ENCODE data around the gene IMPG1.

IMPG1 gene

DNA sequence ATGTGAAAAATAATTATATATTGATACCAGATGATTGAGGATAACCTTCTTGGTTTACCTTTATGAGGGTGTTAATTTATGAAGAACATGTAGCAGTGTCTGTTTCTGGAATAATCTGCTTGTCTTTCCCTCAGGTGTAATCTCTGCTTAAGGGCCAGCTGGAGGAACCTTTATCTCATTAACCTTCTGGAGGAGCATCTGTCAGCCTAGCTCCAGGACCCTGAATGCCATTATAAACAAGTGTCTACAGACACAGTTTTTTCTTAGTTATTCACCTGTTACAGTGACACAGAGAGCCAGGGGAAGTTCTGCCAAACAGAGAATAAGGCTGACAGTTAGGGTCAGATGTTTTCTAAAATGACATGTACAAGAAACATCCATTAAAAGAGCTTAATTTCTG lies at the start of gene IMPG1:
TSS of gene IMPG1 (minus strand) at position 101 of the 400 bp plus-strand sequence. CDS start 174 bp downstream, outside the sequence.
- no peak within 1 kb of the TSS for H3K4me3 ChIP-seq (ENCODE audit: insufficient read length, low read depth)
- TF ChIP-seq SUZ12 (IDR thresholded peaks at IDR 0.05; ENCODE audit: extremely low read depth, insufficient read depth, insufficient read length) (no peak), YY1 (IDR thresholded peaks at IDR 0.05; ENCODE audit: insufficient read depth, insufficient read length) (no peak), ZNF274 (IDR thresholded peaks at IDR 0.05; ENCODE audit: low read depth, low read length) (no peak)
- no peaks in the 10 kb centered on the region for H3K9me3 ChIP-seq (ENCODE audit: insufficient read depth, low read length)
- no peaks in the 10 kb centered on the region for H3K27me3 ChIP-seq (ENCODE audit: insufficient read depth, insufficient read length)
- H3K36me3 ChIP-seq (ENCODE audit: insufficient read depth, insufficient read length, low read length), result no peaks in the 10 kb centered on the region
- DNase-seq (ENCODE audit: low read depth, low spot score), result no peak
- no peaks in the 10 kb centered on the region for H3K4me1 ChIP-seq (ENCODE audit: insufficient read depth, insufficient read length)
- H3K9ac ChIP-seq (ENCODE audit: insufficient read length, low read depth), result no peak within 1 kb of the TSS

GRCh38 chr6:76120302-76120701 lies 47.8 kb upstream of the IMPG1 start:
- Histone ChIP-seq H3K9ac (ENCODE audit: insufficient read length, low read depth) (no peak overlapping the region), H3K4me3 (ENCODE audit: insufficient read length, low read depth) (no peak overlapping the region), H3K27me3 (ENCODE audit: insufficient read depth, insufficient read length) (no peaks in the 10 kb centered on the region), H3K36me3 (ENCODE audit: insufficient read depth, insufficient read length, low read length) (no peaks in the 10 kb centered on the region), H3K9me3 (ENCODE audit: insufficient read depth, low read length) (peaks cover 31% of the 10 kb centered on the region), H3K4me1 (ENCODE audit: insufficient read depth, insufficient read length) (no peaks in the 10 kb centered on the region)
- DNase-seq (ENCODE audit: low read depth, low spot score), result peak; percentile 69
- no peak for TF ChIP-seq YY1 (IDR thresholded peaks at IDR 0.05; ENCODE audit: insufficient read depth, insufficient read length)

DNA sequence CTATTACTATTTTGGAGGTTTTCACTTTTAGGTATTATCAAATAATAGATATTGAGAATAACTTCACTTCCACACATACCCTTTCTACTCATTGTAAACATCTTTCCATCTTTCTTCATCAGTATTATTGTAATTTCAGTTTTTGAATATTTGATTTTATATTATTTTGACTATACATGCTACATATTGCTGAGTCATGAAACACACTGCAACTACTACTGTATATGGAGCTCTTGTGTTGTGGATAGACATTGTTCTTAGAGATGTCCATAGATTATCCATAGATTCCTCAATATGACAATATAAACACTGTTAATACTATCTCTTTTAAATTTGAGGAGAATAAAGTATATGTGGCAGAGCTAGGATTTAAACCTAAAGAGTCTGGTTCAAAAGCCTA lies 819 bp upstream of the IMPG1 start:
- Histone ChIP-seq H3K4me1 (ENCODE audit: insufficient read depth, insufficient read length) (no peaks in the 10 kb centered on the region), H3K9me3 (ENCODE audit: insufficient read depth, low read length) (no peaks in the 10 kb centered on the region), H3K36me3 (ENCODE audit: insufficient read depth, insufficient read length, low read length) (no peaks in the 10 kb centered on the region), H3K27me3 (ENCODE audit: insufficient read depth, insufficient read length) (no peaks in the 10 kb centered on the region), H3K9ac (ENCODE audit: insufficient read length, low read depth) (no peak overlapping the region), H3K4me3 (ENCODE audit: insufficient read length, low read depth) (no peak overlapping the region)
- TF ChIP-seq ZNF274 (IDR thresholded peaks at IDR 0.05; ENCODE audit: low read depth, low read length) (no peak), SUZ12 (IDR thresholded peaks at IDR 0.05; ENCODE audit: extremely low read depth, insufficient read depth, insufficient read length) (no peak), YY1 (IDR thresholded peaks at IDR 0.05; ENCODE audit: insufficient read depth, insufficient read length) (no peak)
- DNase-seq (ENCODE audit: low read depth, low spot score), result no peak

GRCh38 chr6:76057469-76057868 lies 15.0 kb downstream of the IMPG1 start:
- TF ChIP-seq SUZ12 (IDR thresholded peaks at IDR 0.05; ENCODE audit: extremely low read depth, insufficient read depth, insufficient read length), result no peak
- TF ChIP-seq ZNF274 (IDR thresholded peaks at IDR 0.05; ENCODE audit: low read depth, low read length), result no peak
- TF ChIP-seq YY1 (IDR thresholded peaks at IDR 0.05; ENCODE audit: insufficient read depth, insufficient read length), result no peak
- Histone ChIP-seq H3K4me3 (ENCODE audit: insufficient read length, low read depth) (no peak overlapping the region), H3K36me3 (ENCODE audit: insufficient read depth, insufficient read length, low read length) (no peaks in the 10 kb centered on the region), H3K9me3 (ENCODE audit: insufficient read depth, low read length) (no peaks in the 10 kb centered on the region), H3K4me1 (ENCODE audit: insufficient read depth, insufficient read length) (no peaks in the 10 kb centered on the region), H3K9ac (ENCODE audit: insufficient read length, low read depth) (no peak overlapping the region), H3K27me3 (ENCODE audit: insufficient read depth, insufficient read length) (no peaks in the 10 kb centered on the region)
- no peak for DNase-seq (ENCODE audit: low read depth, low spot score)

DNA sequence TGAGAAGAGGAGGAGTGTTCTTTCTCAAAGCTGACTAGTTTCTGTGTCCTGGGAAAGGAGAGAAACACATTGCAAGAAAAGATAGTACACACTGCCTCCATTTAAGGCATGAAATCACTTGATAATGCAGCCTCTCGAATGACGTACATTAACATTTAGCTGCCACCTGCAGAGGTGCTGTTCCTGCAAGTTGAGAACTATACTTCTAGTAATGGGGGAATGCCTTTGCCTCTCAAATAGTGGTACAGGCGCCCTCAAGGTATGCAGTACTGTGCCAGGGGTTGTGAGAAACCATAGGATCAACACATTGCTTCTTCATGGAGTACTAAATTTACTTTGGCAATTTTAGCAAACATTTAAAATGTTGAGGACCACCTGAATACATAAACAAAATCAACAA lies 20.1 kb downstream of the IMPG1 start:
- H3K36me3 ChIP-seq (ENCODE audit: insufficient read depth, insufficient read length, low read length), result no peaks in the 10 kb centered on the region
- no peaks in the 10 kb centered on the region for H3K9me3 ChIP-seq (ENCODE audit: insufficient read depth, low read length)
- TF ChIP-seq SUZ12 (IDR thresholded peaks at IDR 0.05; ENCODE audit: extremely low read depth, insufficient read depth, insufficient read length), result no peak
- TF ChIP-seq ZNF274 (IDR thresholded peaks at IDR 0.05; ENCODE audit: low read depth, low read length), result no peak
- TF ChIP-seq YY1 (IDR thresholded peaks at IDR 0.05; ENCODE audit: insufficient read depth, insufficient read length), result no peak
- H3K9ac ChIP-seq (ENCODE audit: insufficient read length, low read depth), result no peak overlapping the region
- H3K27me3 ChIP-seq (ENCODE audit: insufficient read depth, insufficient read length), result no peaks in the 10 kb centered on the region
- no peaks in the 10 kb centered on the region for H3K4me1 ChIP-seq (ENCODE audit: insufficient read depth, insufficient read length)
- DNase-seq (ENCODE audit: low read depth, low spot score), result no peak
- H3K4me3 ChIP-seq (ENCODE audit: insufficient read length, low read depth), result no peak overlapping the region

- Histone ChIP-seq H3K9me3 (ENCODE audit: insufficient read depth, low read length) (no peaks in the 10 kb centered on the region), H3K4me3 (ENCODE audit: insufficient read length, low read depth) (no peak overlapping the region), H3K9ac (ENCODE audit: insufficient read length, low read depth) (no peak overlapping the region), H3K27me3 (ENCODE audit: insufficient read depth, insufficient read length) (no peaks in the 10 kb centered on the region), H3K36me3 (ENCODE audit: insufficient read depth, insufficient read length, low read length) (no peaks in the 10 kb centered on the region), H3K4me1 (ENCODE audit: insufficient read depth, insufficient read length) (no peaks in the 10 kb centered on the region)
- DNase-seq (ENCODE audit: low read depth, low spot score), result no peak
- TF ChIP-seq SUZ12 (IDR thresholded peaks at IDR 0.05; ENCODE audit: extremely low read depth, insufficient read depth, insufficient read length) (no peak), ZNF274 (IDR thresholded peaks at IDR 0.05; ENCODE audit: low read depth, low read length) (no peak), YY1 (IDR thresholded peaks at IDR 0.05; ENCODE audit: insufficient read depth, insufficient read length) (no peak)
These were observed 28.8 kb downstream of the IMPG1 start for GRCh38 chr6:76043690-76044089.

DNA sequence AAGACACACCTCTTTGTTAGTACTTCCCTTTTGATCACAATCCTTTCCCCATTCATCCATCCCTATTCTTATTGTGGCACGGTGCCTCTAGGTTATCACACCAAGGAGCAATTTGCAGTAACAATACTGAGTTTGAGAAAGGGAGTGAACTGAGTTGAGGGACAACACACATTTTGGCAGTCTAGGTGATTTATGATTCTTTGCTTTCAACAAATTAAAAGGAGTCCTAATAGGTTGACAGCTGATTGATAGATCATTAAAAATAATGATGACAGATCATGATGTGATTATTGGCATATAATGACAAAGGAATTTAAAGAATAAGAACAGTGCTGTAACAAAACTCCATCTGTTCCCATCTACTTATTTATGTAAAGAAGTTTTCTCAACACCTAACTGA lies 36.7 kb downstream of the IMPG1 start:
- no peak for DNase-seq (ENCODE audit: low read depth, low spot score)
- Histone ChIP-seq H3K36me3 (ENCODE audit: insufficient read depth, insufficient read length, low read length) (no peaks in the 10 kb centered on the region), H3K4me3 (ENCODE audit: insufficient read length, low read depth) (no peak overlapping the region), H3K27me3 (ENCODE audit: insufficient read depth, insufficient read length) (no peaks in the 10 kb centered on the region), H3K4me1 (ENCODE audit: insufficient read depth, insufficient read length) (no peaks in the 10 kb centered on the region), H3K9ac (ENCODE audit: insufficient read length, low read depth) (no peak overlapping the region), H3K9me3 (ENCODE audit: insufficient read depth, low read length) (no peaks in the 10 kb centered on the region)
- TF ChIP-seq YY1 (IDR thresholded peaks at IDR 0.05; ENCODE audit: insufficient read depth, insufficient read length) (no peak), ZNF274 (IDR thresholded peaks at IDR 0.05; ENCODE audit: low read depth, low read length) (no peak), SUZ12 (IDR thresholded peaks at IDR 0.05; ENCODE audit: extremely low read depth, insufficient read depth, insufficient read length) (no peak)

DNA sequence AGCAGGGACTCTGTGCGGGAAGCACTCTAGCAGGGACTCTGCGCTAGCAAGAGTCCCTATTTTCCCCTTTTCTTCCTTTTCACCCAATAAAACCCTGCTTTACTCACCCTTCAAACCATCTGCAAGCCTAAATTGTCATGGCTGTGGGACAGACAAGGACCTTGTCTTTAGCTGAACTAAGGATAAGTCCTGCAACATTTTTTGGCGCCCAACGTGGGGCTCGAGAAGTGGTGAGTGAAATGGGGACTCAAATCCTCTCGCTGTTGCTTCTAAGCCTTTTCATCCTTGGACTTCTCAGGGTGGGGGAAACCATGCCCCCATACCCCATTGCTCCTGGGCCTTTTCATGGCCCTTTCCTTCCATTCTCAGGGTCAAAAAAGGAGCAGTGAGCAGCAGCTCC lies 46.4 kb downstream of the IMPG1 start:
- no peak for TF ChIP-seq YY1 (IDR thresholded peaks at IDR 0.05; ENCODE audit: insufficient read depth, insufficient read length)
- no peak for TF ChIP-seq SUZ12 (IDR thresholded peaks at IDR 0.05; ENCODE audit: extremely low read depth, insufficient read depth, insufficient read length)
- no peak for TF ChIP-seq ZNF274 (IDR thresholded peaks at IDR 0.05; ENCODE audit: low read depth, low read length)
- no peaks in the 10 kb centered on the region for H3K36me3 ChIP-seq (ENCODE audit: insufficient read depth, insufficient read length, low read length)
- no peak for DNase-seq (ENCODE audit: low read depth, low spot score)

More for the DNA sequence above, 46.4 kb downstream of the IMPG1 start:
- no peak overlapping the region for H3K4me3 ChIP-seq (ENCODE audit: insufficient read length, low read depth)
- no peaks in the 10 kb centered on the region for H3K27me3 ChIP-seq (ENCODE audit: insufficient read depth, insufficient read length)
- H3K9me3 ChIP-seq (ENCODE audit: insufficient read depth, low read length), result peaks cover 52% of the 10 kb centered on the region
- H3K4me1 ChIP-seq (ENCODE audit: insufficient read depth, insufficient read length), result no peaks in the 10 kb centered on the region
- H3K9ac ChIP-seq (ENCODE audit: insufficient read length, low read depth), result no peak overlapping the region
